Activated naive CD4-positive, alpha-beta T cell treated with anti-CD3 and anti-CD28 coated beads for 36 hours (primary cell): ENCODE measurements around the gene PHC1. TPM values are rescaled to one million over a fixed set of nuclear protein-coding genes. Genes with fewer than 3 reads are reported as not detected.
"Not testable (repeated sequence)": the region's sequence is repeated elsewhere in the genome, so short reads cannot be mapped to it uniquely, and the experiment has no call there.

Source experiments
- CTCF ChIA-PET: fragments of 350-600 bp; sonication (Branson Sonifier 250); formaldehyde crosslinking; loops from one replicate; lab custom pipeline; 2021; ENCODE audit warnings: antibody characterized with exemption; lab: Charles Lee
- DNase-seq: peaks from one replicate; pipeline ENCODE4 v3.0.0-alpha.2; 2020
- H3K27ac Mint-ChIP-seq: one replicate; pipeline ENCODE4 v1.8.0; 2021; ENCODE audit warnings: mild to moderate bottlenecking, mixed read lengths
- H3K27me3 Mint-ChIP-seq: one replicate; pipeline ENCODE4 v1.8.0; 2021; ENCODE audit warnings: low read depth, mixed read lengths
- H3K36me3 Mint-ChIP-seq: one replicate; pipeline ENCODE4 v1.8.0; 2021; ENCODE audit warnings: low read depth, mixed read lengths
- H3K4me1 Mint-ChIP-seq: one replicate; pipeline ENCODE4 v1.8.0; 2021; ENCODE audit warnings: low read depth, mixed read lengths
- H3K4me3 Mint-ChIP-seq: one replicate; pipeline ENCODE4 v1.8.0; 2021; ENCODE audit warnings: mild to moderate bottlenecking, moderate library complexity, mixed read lengths
- H3K9me3 Mint-ChIP-seq: one replicate; pipeline ENCODE4 v1.8.0; 2021; ENCODE audit warnings: mixed read lengths
- intact Hi-C: fragments of 100-400 bp; cut with micrococcal nuclease; formaldehyde crosslinking; loops from one replicate; pipeline ENCODE4 v1.15.1; 2023
- total RNA-seq, 2 experiments: library from RNA; stranded (reverse); gene quantifications; one replicate each; pipeline ENCODE4 v1.2.3, GENCODE V29; 2021

PHC1 gene
- total RNA-seq, 2 experiments from 2014 or later, result 24.4 to 26.5 TPM

DNA sequence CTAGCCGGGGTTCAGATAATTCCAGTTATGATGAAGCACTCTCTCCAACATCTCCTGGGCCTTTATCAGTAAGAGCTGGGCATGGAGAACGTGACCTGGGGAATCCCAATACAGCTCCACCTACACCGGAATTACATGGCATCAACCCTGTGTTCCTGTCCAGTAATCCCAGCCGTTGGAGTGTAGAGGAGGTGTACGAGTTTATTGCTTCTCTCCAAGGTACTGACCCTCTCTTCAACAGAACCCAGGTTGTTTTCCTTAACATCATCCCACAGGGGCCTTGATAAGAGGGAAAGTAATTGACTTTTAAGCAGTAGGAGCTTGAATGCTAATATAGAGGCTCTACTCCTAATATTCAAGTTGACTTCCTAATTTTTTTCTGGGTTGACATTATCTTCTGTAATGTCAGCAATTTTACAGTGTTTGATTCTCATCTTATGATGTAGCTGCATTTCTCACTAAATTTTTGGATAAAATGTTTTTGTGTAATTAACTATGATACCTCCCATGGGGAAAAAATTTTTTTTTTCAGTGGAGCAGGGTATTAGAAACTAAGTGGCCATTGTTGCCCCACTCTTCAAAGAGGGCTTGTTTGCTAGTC lies 23.6 kb downstream of the PHC1 start:
- H3K4me1 Mint-ChIP-seq, H3K4me3 Mint-ChIP-seq, DNase-seq, intact Hi-C loops, H3K27ac Mint-ChIP-seq, H3K27me3 Mint-ChIP-seq, H3K9me3 Mint-ChIP-seq: not testable (repeated sequence)
- peaks cover 20% of the 10 kb centered on the region for H3K36me3 Mint-ChIP-seq
- CTCF ChIA-PET, result interaction anchor here (1.0 to 1.7 kb wide), 2 partner anchors 99 to 112 kb away, joined by 4 to 7 read pairs; no protein-coding TSS in a partner anchor

GRCh38 chr12:8941691-8942478 lies 27.6 kb downstream of the PHC1 start:
- no peaks in the 10 kb centered on the region for H3K27me3 Mint-ChIP-seq
- peaks cover 27% of the 10 kb centered on the region for H3K36me3 Mint-ChIP-seq
- H3K9me3 Mint-ChIP-seq, result no peaks in the 10 kb centered on the region
- H3K4me3 Mint-ChIP-seq, result no peak overlapping the region
- DNase-seq, result no peak
- H3K4me1 Mint-ChIP-seq, result peaks cover 10% of the 10 kb centered on the region
- H3K27ac Mint-ChIP-seq, result peak overlapping the region; percentile 8
- intact Hi-C loops, result no loop called here
- CTCF ChIA-PET, result no interaction called here

DNA sequence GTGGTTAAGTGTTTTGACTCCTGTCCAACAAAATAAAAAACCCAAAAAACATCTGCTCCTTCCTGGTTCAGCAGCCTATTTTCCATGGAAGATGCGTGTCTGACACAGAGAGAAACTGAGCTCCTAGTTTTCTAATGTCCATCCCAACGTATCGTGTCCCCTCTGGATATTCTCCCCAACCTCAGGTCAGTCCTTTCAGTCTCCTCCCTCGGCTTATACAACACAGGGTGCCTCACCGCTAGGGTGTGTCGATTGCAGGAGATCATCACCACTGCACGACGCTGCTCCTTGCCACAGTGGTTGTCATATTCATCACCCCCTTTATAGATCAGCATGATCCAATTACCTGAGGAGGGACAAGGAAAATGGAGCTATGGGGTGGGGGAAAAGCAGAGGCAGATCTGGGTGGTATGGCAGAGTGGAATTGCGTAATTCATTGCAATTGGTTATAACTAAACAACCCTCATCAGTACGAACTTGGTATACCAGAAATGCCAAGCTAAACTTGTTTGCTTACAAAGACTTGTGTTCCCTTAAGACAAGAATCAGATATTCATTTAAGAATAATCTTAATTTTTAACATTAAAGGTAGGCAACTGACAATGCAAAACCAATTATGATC lies 29.4 kb downstream of the PHC1 start:
- H3K9me3 Mint-ChIP-seq, result no peaks in the 10 kb centered on the region
- CTCF ChIA-PET, result interaction anchor here (3.5 to 3.9 kb wide), 2 partner anchors 95 to 106 kb away, joined by 17 read pairs; no protein-coding TSS in a partner anchor
- no peak overlapping the region for H3K27ac Mint-ChIP-seq
- no peaks in the 10 kb centered on the region for H3K27me3 Mint-ChIP-seq
- intact Hi-C loops, result no loop called here
- H3K4me1 Mint-ChIP-seq, result peaks cover 23% of the 10 kb centered on the region
- DNase-seq, result no peak
- H3K4me3 Mint-ChIP-seq, result no peak overlapping the region
- peaks cover 28% of the 10 kb centered on the region for H3K36me3 Mint-ChIP-seq

DNA sequence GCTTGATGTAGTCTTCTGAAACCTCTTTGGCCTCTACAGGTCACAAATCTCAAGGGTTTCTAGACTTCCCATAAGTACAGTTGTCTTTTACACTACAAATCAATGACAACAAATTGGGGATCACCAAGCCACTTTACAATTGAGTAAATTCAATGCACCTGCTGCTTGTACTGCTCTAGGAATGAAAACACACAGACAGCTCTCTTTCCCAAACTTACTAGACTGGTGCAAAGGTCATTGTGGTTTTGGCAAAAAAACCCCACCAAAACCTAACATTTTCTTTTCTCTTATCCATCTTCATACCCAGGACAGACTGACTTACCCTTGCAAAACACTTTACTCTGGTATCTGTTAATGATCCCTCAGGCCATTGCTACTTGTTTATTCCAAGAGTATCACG lies 32.4 kb downstream of the PHC1 start:
- peaks cover 30% of the 10 kb centered on the region for H3K4me1 Mint-ChIP-seq
- no peaks in the 10 kb centered on the region for H3K9me3 Mint-ChIP-seq
- H3K27me3 Mint-ChIP-seq, result no peaks in the 10 kb centered on the region
- peaks cover 26% of the 10 kb centered on the region for H3K36me3 Mint-ChIP-seq
- CTCF ChIA-PET, result interaction anchor here (1.4 to 8.7 kb wide), 4 partner anchors 85 to 289 kb away, joined by 3 to 191 read pairs (median 13); no protein-coding TSS in a partner anchor
- DNase-seq, result no peak
- H3K27ac Mint-ChIP-seq, result peak overlapping the region; percentile 96
- H3K4me3 Mint-ChIP-seq, result peak overlapping the region; percentile 38
- intact Hi-C loops, result no loop called here

DNA sequence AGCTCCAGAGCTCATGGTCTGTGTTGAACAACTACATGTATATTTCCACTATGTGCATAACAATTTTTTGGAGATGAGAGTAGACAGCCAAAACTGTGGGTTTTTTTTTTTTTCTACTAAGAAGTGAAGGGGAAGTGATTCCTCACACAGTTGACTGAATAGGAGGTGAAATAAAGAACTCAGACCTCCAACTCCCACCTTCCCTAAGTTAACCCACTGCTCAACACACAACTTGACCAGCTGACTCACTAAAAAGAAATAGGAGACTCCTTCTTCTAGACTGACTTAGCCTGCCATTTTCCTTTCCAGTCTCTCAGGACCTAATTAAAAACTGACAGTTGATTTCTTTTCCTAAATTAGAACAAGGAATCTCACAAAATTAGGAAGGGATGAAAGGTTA lies 33.4 kb downstream of the PHC1 start:
- peak overlapping the region; percentile 47 for H3K4me3 Mint-ChIP-seq
- peak overlapping the region; percentile 96 for H3K27ac Mint-ChIP-seq
- H3K4me1 Mint-ChIP-seq, result peaks cover 39% of the 10 kb centered on the region
- DNase-seq, result no peak
- intact Hi-C loops, result loop anchor here (2.0 kb wide), 1 partner anchor 251 kb away; the partner anchor contains the start of gene RIMKLB
- peaks cover 24% of the 10 kb centered on the region for H3K36me3 Mint-ChIP-seq
- H3K27me3 Mint-ChIP-seq, result no peaks in the 10 kb centered on the region
- peaks cover 3% of the 10 kb centered on the region for H3K9me3 Mint-ChIP-seq
- CTCF ChIA-PET, result interaction anchor here (0.7 to 8.7 kb wide), 4 partner anchors 47 to 290 kb away, joined by 3 to 191 read pairs (median 30); no protein-coding TSS in a partner anchor

- peaks cover 25% of the 10 kb centered on the region for H3K36me3 Mint-ChIP-seq
- H3K27ac Mint-ChIP-seq, result peak overlapping the region; percentile 96
- CTCF ChIA-PET, result interaction anchor here (0.6 to 8.7 kb wide), 21 partner anchors 9 to 1228 kb away, joined by 3 to 191 read pairs (median 4); no protein-coding TSS in a partner anchor
- H3K27me3 Mint-ChIP-seq, result no peaks in the 10 kb centered on the region
- H3K9me3 Mint-ChIP-seq, result peaks cover 8% of the 10 kb centered on the region
- no peak for DNase-seq
- H3K4me1 Mint-ChIP-seq, result peaks cover 49% of the 10 kb centered on the region
- peak overlapping the region; percentile 99 for H3K4me3 Mint-ChIP-seq
- intact Hi-C loops, result loop anchor here (1.0 to 2.0 kb wide), 3 partner anchors 35 to 706 kb away; partner anchors contain the start of genes PHC1 and RIMKLB
Measured at GRCh38 chr12:8948701-8949341, 34.5 kb downstream of the PHC1 start.

- H3K4me1 Mint-ChIP-seq, result peaks cover 56% of the 10 kb centered on the region
- H3K36me3 Mint-ChIP-seq, result peaks cover 22% of the 10 kb centered on the region
- H3K27me3 Mint-ChIP-seq, result no peaks in the 10 kb centered on the region
Measured at GRCh38 chr12:8949342-8950220, 35.3 kb downstream of the PHC1 start, which contains the start of gene M6PR. Gene M6PR, minus strand, starts transcription at chr12:8949645. Its CDS starts 3,241 bp downstream, at chr12:8946404.

GRCh38 chr12:8950221-8950527 lies 35.9 kb downstream of the PHC1 start:
- CTCF ChIA-PET, result interaction anchor here (0.6 to 8.7 kb wide), 29 partner anchors 8 to 753 kb away, joined by 3 to 191 read pairs (median 5); no protein-coding TSS in a partner anchor
- H3K27me3 Mint-ChIP-seq, result no peaks in the 10 kb centered on the region
- intact Hi-C loops, result loop anchor here (1.0 to 5.0 kb wide), 5 partner anchors 39 to 332 kb away; partner anchors contain the start of gene KLRG1
- H3K4me1 Mint-ChIP-seq, result peaks cover 58% of the 10 kb centered on the region
- no peak for DNase-seq
- peaks cover 17% of the 10 kb centered on the region for H3K36me3 Mint-ChIP-seq
- peak overlapping the region; percentile 96 for H3K27ac Mint-ChIP-seq
- peak overlapping the region; percentile 99 for H3K4me3 Mint-ChIP-seq
- H3K9me3 Mint-ChIP-seq, result peaks cover 8% of the 10 kb centered on the region

More at GRCh38 chr12:8949342-8950220, 35.3 kb downstream of the PHC1 start, which contains the start of gene M6PR:
- H3K9me3 Mint-ChIP-seq, result peaks cover 8% of the 10 kb centered on the region
- peak; percentile 95 for DNase-seq
- H3K4me3 Mint-ChIP-seq, result peak within 1 kb of the TSS; percentile 99
- intact Hi-C loops, result loop anchor here (1.0 to 5.0 kb wide), 8 partner anchors 35 to 706 kb away; partner anchors contain the start of genes KLRG1, PHC1 and RIMKLB
- CTCF ChIA-PET, result interaction anchor here (0.6 to 8.7 kb wide), 30 partner anchors 9 to 1227 kb away, joined by 3 to 191 read pairs (median 4); no protein-coding TSS in a partner anchor
- H3K27ac Mint-ChIP-seq, result peak within 1 kb of the TSS; percentile 96

DNA sequence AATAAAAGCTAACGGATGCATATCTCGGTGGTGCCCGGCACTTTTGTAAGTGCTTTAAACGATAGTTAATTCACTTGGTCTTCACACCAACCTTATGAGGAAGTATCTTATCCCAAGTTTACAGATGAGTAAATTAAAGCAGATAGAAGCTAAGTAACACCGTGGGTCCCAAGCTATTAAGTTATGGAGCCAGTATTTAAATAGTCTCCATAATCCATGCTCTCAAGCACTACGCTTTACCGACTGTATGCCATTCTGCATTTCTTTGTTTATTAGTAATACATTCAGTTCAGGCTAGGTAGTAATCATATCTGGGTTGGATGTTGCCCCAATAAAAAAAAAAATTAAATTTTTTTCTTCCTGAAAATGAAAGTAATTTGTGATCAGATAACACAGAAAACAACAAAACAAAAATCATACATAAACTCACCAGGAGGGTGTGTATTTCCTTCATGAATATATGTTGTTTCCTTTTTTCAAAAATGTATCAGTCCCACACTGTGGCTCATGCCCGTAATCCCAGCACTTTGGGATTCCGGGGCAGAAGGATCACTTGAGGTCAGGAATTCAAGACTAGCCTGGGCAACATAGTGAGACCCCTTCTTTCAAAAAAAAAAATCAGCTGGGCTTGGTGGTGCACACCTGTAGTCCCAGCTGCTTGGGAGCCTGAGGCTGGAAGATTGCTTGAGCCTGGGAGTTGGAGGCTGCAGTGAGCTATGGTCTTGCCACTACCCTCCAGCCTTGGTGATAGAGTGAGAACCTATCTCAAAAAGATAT lies 36.6 kb downstream of the PHC1 start:
- CTCF ChIA-PET, result interaction anchor here (0.6 to 8.7 kb wide), 27 partner anchors 10 to 753 kb away, joined by 3 to 191 read pairs (median 5); no protein-coding TSS in a partner anchor
- Mint-ChIP-seq H3K27me3 (no peaks in the 10 kb centered on the region), H3K27ac (peak overlapping the region; percentile 96), H3K4me1 (peaks cover 58% of the 10 kb centered on the region), H3K4me3 (peak overlapping the region; percentile 99), H3K36me3 (peaks cover 19% of the 10 kb centered on the region), H3K9me3 (peaks cover 10% of the 10 kb centered on the region)
- intact Hi-C loops, result loop anchor here (1.0 to 5.0 kb wide), 6 partner anchors 38 to 331 kb away; partner anchors contain the start of gene KLRG1
- no peak for DNase-seq

- intact Hi-C loops, result loop anchor here (1.0 to 5.0 kb wide), 3 partner anchors 37 to 331 kb away; partner anchors contain the start of gene KLRG1
- Mint-ChIP-seq H3K27me3 (no peaks in the 10 kb centered on the region), H3K4me1 (peaks cover 56% of the 10 kb centered on the region), H3K36me3 (peaks cover 17% of the 10 kb centered on the region), H3K4me3 (peak overlapping the region; percentile 57), H3K27ac (peak overlapping the region; percentile 80), H3K9me3 (peaks cover 11% of the 10 kb centered on the region)
- peak; percentile 62 for DNase-seq
- CTCF ChIA-PET, result interaction anchor here (0.6 to 8.7 kb wide), 19 partner anchors 9 to 290 kb away, joined by 3 to 191 read pairs (median 6); no protein-coding TSS in a partner anchor
Measured at GRCh38 chr12:8951744-8952143, 37.4 kb downstream of the PHC1 start.
